Suprapubic skin (tissue), 4 donors: ENCODE results near the gene FAM3A.

ENCODE experiments used
- CTCF ChIP-seq, 2 donors: fragments of 200-600 bp in 1 of 2; fragments of 450-650 bp in 1 of 2; sonication (generic) in 1 of 2; IDR thresholded peaks; one replicate each; pipeline ENCODE4 v1.5.1; 2016 to 2019; ENCODE audit warnings: antibody characterized with exemption in 2 of 2, mild to moderate bottlenecking in 1 of 2, moderate library complexity in 1 of 2
- EP300 ChIP-seq: sonication (generic); formaldehyde crosslinking; IDR thresholded peaks from one replicate; pipeline ENCODE4 v1.6.1; 2017; ENCODE audit warnings: antibody characterized with exemption
- POLR2A ChIP-seq, 2 donors: fragments of 450-650 bp; IDR thresholded peaks; one replicate each; pipeline ENCODE4 v1.6.1; 2017; ENCODE audit warnings: antibody characterized with exemption in 2 of 2, mild to moderate bottlenecking in 2 of 2, moderate library complexity in 2 of 2
- POLR2AphosphoS5 ChIP-seq, 3 donors: sonication (generic); formaldehyde crosslinking; IDR thresholded peaks; one replicate each; pipeline ENCODE4 v1.6.1; 2017; ENCODE audit warnings: antibody characterized with exemption in 3 of 3

- no peak for TF ChIP-seq CTCF (IDR thresholded peaks at IDR 0.05)
- no peak for TF ChIP-seq POLR2A (IDR thresholded peaks at IDR 0.05)
- no peak for TF ChIP-seq POLR2AphosphoS5 (IDR thresholded peaks at IDR 0.05)
- no peak for TF ChIP-seq EP300
These were observed 13.9 kb downstream of the FAM3A start for GRCh38 chrX:154502098-154502497.
